Fibroblast of the conjunctiva (primary cell): ENCODE data around the gene PTPRN2.
"Not testable (repeated sequence)": the region's sequence is repeated elsewhere in the genome, so short reads cannot be mapped to it uniquely, and the experiment has no call there.

ENCODE experiments used
- DNase-seq: peaks from one replicate; pipeline ENCODE4 v3.0.0-alpha.2; 2010; ENCODE audit warnings: low read depth

The PTPRN2 gene

DNA sequence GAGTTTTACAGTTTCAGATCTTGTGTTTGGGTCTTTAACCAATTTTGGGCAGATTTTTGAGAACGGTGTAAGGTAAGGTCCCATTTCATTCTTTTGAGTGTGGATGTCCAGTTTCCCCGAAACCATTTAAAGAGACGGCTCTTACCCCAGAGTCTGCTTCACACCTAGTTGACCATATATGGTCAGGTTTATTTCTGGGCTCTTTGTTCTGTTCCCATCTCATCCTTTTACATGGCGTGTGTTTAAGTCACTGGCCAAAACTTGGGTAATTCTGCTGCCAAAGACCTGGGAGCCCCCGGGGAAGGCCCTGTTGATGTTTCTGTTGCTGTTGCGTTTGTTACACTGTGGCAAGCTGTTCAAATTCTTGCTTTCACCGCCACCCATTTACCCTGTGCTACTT is 120.1 kb downstream of the PTPRN2 start:
- DNase-seq, result no peak

DNA sequence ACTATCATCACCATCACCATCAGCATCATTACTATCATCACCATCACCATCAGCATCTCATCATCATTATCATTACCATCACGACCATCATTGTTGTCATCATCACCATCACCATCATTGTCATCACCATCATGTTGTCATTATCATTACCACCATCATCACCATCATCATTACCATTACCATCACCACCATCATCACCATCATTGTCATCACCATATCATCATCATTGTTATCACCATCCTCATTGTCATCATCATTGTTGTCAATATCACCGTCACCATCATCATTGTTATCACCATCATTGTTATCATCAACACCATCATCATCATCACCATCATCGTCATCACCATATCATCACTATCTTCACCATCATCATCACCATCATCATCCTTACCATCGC is 124.3 kb downstream of the PTPRN2 start:
- no peak for DNase-seq

DNA sequence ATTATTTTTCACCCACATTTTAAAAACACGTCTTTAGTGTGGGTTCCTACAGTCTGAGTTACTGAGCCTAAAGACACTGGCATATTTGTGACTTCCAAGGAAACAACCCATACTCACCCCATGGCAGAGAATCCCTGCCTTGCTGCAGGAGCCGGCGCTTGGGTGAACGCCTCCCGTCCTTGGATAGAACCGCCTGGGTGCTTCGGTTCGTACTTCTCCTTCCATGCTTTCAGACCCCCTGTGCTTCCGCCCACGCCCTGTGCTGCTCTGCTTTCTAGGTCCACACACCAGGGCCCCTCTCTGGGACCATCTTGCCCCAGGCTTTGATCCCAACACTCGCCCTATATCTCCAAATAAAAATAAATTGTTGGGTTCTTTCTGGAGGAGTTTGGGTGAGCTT is 125.8 kb downstream of the PTPRN2 start:
- no peak for DNase-seq

- no peak for DNase-seq
These were observed 127.0 kb downstream of the PTPRN2 start for GRCh38 chr7:158460665-158461064.

DNA sequence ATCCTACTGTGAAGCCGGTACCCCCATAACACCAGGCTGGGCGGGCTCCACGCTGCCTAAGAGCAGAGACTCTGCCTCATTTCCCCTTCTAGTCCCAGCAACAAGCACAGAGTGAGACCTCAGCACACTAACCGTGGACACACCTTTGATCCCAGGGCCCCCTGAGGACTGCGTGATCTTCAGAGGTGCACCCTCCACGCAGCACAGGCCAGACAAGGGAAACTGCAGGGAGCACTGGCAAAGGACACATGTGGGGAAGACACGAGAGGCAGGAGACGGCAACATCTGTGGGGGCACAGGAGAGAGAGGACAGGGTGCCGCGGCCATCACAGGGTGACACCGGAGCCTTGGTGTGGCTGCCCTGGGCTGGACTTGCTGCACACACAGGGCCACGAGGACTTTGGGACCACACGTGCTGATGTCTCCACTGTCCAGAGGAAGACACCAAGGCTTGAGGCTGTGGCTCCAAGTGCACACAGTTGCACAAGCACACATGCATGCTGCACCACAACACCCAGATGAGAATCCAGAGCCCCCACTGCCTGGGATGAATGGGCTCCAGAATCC is 128.8 kb downstream of the PTPRN2 start:
- no peak for DNase-seq

- no peak for DNase-seq
These were observed 129.5 kb downstream of the PTPRN2 start for GRCh38 chr7:158458096-158458495.

- not testable (repeated sequence) for DNase-seq
These were observed 130.0 kb downstream of the PTPRN2 start for GRCh38 chr7:158457586-158457985.

- DNase-seq, result no peak
These were observed 133.0 kb downstream of the PTPRN2 start for GRCh38 chr7:158454631-158455030.

DNA sequence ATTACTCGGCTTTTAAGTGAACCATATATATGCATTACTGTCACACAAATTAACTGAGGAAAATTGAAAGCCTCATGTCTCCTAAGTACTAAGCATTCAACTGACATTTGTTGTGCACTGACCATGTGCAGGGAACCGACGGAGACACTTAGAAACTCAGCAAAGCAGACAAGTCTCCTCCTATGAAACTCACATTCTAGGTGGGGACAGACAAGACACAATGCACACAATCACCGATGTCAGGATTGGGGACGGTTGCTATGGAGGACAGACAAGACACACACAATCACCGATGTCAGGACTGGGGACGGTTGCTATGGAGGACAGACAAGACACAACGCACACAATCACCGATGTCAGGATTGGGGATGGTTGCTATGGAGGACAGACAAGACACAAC is 134.0 kb downstream of the PTPRN2 start:
- no peak for DNase-seq

GRCh38 chr7:158452331-158452730 is 135.3 kb downstream of the PTPRN2 start:
- DNase-seq, result no peak

DNA sequence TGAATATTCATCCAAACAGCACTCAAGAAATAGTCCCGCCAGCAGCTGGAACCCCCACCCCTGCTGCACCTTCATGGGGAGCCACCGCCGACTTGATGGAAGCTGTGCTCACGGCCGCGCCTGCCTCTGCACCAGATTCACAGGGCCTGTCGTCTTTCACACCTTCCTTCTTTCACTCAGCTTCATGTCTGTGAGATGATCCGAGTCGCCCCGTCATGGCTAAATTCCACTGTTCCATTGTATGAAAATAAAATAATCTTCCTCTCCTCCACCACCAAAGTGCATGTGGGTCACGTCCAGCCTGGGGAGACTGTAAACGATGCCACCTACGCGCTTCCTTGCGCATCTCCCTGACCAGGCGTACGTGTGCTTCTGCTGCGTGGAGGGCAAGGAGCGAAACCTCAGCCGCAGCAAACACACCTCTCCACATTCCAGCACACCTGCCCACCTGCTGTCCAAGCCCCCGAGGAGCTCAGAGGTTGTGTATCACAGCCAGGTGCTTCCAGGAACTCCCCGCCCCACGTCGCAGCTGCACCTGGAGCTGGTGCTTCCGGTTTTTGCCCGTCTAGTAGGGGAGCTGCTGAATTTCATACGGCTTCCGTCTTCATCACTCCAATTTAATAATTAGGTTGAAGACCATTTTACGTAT is 137.0 kb downstream of the PTPRN2 start:
- no peak for DNase-seq

DNA sequence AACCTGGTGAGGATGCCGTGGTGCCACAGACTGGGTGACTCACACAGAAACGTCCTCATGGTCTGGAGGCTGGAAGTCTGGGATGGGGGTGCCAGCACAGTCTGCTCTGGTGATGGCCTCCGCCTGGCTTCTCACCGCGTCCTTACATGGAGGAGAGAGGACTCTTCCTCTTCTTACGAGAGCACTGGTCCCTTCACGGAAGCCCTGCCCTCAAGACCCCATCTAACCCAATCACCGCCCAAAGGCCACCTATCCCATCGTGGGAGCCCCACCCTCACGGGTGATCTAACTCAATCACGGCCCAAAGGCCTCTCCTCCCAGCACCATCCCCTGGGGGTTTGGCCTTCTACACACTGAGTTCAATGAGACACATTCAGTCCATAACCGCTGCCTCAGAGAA is 137.7 kb downstream of the PTPRN2 start:
- DNase-seq, result no peak

DNA sequence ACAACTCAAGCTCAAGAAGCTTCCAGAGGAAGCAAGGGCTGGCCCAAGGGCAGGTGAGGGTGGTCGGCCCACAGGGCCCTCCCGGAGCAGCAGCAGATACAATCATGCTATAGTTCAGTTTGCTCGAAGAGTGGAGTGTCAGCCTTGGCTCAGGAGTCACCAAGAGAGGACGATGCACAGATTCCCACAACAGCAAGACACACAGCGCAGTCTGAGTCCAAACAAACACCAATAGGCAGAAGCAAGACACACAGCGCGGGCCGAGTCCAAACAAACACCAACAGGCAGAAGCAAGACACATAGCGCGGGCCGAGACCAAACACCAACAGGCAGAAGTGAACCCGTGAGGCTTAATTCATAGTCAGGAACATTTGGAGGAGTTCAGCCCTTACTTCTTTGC is 138.4 kb downstream of the PTPRN2 start:
- DNase-seq, result no peak

DNA sequence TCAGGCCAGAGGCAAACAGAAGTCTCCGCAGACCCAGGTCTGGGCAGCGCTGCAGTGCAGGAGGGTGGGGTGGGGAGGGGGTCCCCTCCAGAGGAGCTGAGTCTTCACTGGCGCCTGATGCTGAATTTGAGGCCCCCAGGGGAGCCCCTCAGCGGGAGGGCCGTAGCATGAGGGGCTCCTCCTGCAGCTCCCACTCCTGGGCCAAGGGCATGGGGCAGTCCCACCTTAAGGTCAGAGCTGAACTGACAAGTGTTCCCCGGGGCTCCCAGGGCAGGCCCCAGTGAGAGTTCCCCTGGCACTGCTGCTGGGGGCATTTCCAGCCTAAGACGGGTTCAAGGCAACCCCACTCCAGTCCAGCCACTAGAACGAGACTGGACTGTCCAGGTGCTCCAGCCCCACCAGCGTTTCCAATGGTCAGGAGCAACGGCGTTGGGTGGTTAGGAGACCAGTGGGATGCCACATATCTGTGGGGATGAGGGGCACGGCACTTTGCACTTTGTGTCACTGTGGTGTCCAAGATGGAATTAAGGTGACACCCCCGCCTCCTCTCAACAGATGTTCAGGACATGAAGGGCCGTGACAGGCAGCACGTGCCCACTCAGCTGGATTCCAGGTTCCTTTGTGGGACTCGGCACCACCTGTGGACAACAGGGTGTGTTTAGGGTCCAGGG is 139.1 kb downstream of the PTPRN2 start:
- no peak for DNase-seq

DNA sequence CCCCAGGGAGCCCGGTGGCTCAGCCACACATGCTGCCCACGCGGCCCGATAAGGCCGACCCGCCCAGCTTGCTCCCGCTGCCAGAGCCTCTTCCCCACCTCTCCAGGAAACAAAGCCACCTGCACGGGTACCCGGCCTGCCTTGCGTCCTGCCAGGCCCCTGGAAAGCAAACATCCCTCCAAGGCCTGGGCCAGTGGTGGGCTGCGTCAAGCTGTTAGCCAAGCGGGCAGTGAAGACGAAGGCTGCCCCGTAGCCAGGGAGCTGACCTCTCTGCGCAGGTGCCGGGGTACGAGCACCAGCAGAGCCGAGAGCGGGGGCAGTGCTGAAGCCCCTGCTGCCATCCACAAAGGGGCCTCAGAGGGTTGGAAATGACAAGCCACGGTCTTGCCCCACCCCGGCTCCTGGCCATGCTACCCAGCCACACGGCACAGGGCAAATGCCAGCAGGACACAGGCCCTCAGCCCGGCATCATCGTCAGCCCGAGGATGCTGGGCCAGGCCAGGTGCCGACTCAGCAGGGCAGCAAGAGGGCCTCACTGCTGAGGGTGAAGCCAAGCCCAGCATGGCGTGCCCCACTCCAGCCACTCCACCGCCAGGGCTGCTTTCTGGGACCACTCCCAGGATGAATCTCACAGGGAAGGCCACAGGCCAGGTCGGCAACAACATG is 140.0 kb downstream of the PTPRN2 start:
- DNase-seq, result no peak

DNA sequence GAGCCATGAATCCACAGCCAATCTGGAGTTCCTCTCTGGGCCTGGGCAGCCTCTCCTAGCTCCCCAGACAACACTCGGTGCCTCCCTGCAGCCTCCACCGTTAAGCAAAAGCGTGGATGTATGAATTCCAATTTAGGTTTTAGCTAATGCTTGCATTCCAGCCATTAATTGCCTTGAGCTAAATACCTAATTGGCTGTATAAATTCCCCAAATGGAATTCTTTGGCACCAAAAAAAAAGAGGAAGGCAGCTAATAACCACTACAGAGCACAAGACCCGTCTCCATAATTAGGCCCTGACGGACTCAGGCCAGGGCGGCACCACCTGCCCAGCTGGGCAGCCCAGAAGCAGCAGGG is 140.5 kb downstream of the PTPRN2 start:
- DNase-seq, result no peak

GRCh38 chr7:158446706-158447105 is 140.9 kb downstream of the PTPRN2 start:
- DNase-seq, result no peak

DNA sequence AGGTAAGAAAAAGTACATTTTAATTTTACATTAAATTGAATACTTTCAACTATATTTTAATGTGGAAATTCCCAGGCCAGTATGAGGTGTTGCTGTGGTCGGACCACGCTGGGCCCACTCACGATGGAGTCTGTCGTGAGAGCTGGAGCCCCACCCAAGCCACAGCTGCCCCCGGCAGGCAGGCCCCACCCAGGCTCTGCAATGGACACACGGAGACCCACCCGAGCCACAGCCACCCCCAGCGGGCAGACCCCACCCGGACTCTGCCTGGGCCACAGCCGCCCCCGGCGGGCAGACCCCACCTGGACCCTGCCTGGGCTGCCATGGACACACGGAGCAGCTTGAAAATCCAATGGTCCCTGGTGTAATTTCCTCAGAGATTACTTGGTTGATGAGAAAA is 141.3 kb downstream of the PTPRN2 start:
- no peak for DNase-seq

GRCh38 chr7:158445421-158446175 is 142.0 kb downstream of the PTPRN2 start:
- no peak for DNase-seq

DNA sequence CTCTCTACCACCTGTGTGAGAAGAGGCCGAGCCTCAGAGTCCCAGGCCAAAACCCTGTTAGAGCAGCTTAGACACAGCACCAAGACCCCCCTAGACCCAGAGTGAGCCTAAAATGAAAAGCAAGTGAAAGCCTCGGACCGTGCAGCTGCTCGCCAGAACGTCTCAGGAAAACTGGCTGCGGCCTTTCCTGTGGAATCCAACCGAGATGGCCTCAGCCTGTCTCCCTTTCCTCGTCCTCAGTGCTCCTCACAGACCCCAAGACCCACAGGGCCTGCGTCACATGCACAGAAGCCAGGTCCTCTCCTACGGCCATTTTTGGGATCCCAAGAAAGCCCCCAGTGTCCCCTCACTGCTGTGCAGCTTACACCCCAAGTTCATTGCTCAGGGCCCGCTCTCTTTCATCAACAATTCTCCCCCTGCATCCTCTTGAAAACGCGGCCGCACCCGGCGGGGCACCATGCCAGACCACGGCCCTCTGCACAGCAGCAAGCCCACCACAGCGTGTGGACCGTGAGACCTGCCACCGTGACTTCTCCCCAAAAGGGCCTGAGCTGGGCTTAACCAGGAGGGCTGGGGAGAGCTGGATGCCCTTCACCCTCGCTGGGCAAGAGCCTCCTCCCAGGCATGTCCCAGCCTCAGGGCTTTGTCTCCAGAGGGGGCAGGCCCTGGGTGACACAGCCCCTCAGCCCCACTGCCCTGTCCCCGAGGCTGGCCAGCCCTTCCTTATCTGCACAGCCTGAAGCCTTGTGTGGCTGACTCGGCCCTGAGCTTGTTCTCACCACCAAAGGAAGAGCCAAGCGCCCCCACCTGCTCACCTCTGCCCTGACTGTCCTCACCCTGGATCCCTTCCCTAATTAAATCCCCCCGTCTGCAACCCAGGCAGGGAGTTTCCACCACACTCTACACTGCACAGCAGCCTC is 142.9 kb downstream of the PTPRN2 start:
- no peak for DNase-seq

DNA sequence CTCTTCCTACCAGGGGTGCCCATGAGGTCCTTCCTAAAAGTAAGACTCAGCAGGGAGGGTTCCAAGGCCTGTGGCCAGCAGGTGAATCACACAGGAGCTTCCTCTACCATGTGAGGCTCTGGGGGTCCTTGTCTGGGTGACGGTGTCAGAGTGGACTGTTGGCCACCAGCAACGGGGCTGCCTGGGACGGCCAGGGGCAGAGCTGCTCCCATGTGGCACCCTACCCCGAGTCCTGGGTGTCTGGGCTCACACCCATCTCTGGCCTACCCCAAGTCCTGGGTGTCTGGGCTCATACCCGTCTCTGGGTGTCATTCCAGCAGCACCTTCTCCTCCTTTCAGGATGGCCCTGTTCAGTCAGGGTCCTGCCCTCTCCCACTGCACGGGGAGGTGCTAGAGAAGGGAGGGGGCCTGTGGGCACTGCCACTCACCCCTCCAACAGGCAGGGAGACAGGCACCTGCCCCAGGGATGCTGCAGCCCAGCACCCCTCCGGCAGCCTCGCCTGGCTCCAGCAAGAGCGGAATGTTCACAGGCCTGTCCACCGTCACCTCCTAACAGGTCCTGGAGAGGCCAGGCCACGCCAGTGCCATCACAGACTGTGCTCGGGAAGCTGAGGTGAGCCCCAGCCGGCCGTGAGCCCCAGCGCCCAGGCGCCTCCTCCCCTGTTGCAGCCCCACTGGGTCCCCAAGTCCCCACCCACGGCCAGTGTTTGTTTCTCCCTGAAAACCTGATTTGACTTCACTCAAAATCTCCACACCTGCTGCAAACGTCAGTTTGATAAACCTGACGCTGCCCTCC is 143.7 kb downstream of the PTPRN2 start:
- no peak for DNase-seq
